Measurements from ENCODE around the gene CFAP46.

GRCh38 chr10:132860532-132860931 is 81.8 kb downstream of the CFAP46 start:
- no peak for TF ChIP-seq CTCF (conservative IDR thresholded peaks at IDR 0.05; ENCODE audit: low read length)
- TF ChIP-seq EZH2phosphoT487 (IDR thresholded peaks at IDR 0.05; ENCODE audit: borderline replicate concordance), result no peak
